ENCODE data around the gene NEUROD6.

Gene NEUROD6
- 0 reads per million in 2 experiments for total RNA-seq

- no peak for DNase-seq (ENCODE audit: low read depth)
These were observed at the start of gene NEUROD6 for GRCh38 chr7:31340603-31341002. Gene NEUROD6, minus strand, starts transcription at chr7:31340726. Its CDS starts 1,458 bp downstream, at chr7:31339268.

- no peak for DNase-seq (ENCODE audit: low read depth)
These were observed 43.9 kb upstream of the NEUROD6 start for GRCh38 chr7:31384466-31384865.

GRCh38 chr7:31382722-31383121 is 42.2 kb upstream of the NEUROD6 start:
- DNase-seq (ENCODE audit: low read depth) = no peak

- no peak for DNase-seq (ENCODE audit: low read depth)
These were observed 33.1 kb upstream of the NEUROD6 start for GRCh38 chr7:31373337-31374289.

- no peak for DNase-seq (ENCODE audit: low read depth)
These were observed 31.9 kb upstream of the NEUROD6 start for GRCh38 chr7:31372231-31372959.

GRCh38 chr7:31371621-31372020 is 31.1 kb upstream of the NEUROD6 start:
- no peak for DNase-seq (ENCODE audit: low read depth)

- DNase-seq (ENCODE audit: low read depth) = no peak
These were observed 30.1 kb upstream of the NEUROD6 start for GRCh38 chr7:31370609-31371008.

- no peak for DNase-seq (ENCODE audit: low read depth)
These were observed 28.1 kb upstream of the NEUROD6 start for GRCh38 chr7:31368620-31369019.

GRCh38 chr7:31363496-31363895 is 23.0 kb upstream of the NEUROD6 start:
- DNase-seq (ENCODE audit: low read depth) = no peak

- no peak for DNase-seq (ENCODE audit: low read depth)
These were observed 22.5 kb upstream of the NEUROD6 start for GRCh38 chr7:31363051-31363450.

GRCh38 chr7:31362401-31362800 is 21.9 kb upstream of the NEUROD6 start:
- no peak for DNase-seq (ENCODE audit: low read depth)

- no peak for DNase-seq (ENCODE audit: low read depth)
These were observed 17.9 kb upstream of the NEUROD6 start for GRCh38 chr7:31358467-31358866.

- no peak for DNase-seq (ENCODE audit: low read depth)
These were observed 4.9 kb upstream of the NEUROD6 start for GRCh38 chr7:31345421-31345820.

- no peak for DNase-seq (ENCODE audit: low read depth)
These were observed 3.2 kb upstream of the NEUROD6 start for GRCh38 chr7:31343516-31344305.

GRCh38 chr7:31341141-31341540 is 615 bp upstream of the NEUROD6 start:
- DNase-seq (ENCODE audit: low read depth) = no peak

- DNase-seq (ENCODE audit: low read depth) = no peak
These were observed 475 bp downstream of the NEUROD6 start for GRCh38 chr7:31340051-31340450.

- DNase-seq (ENCODE audit: low read depth) = no peak
These were observed 1.8 kb downstream of the NEUROD6 start for GRCh38 chr7:31338706-31339105.

- DNase-seq (ENCODE audit: low read depth) = no peak
These were observed 3.4 kb downstream of the NEUROD6 start for GRCh38 chr7:31337002-31337565.

- no peak for DNase-seq (ENCODE audit: low read depth)
These were observed 4.1 kb downstream of the NEUROD6 start for GRCh38 chr7:31336202-31337001.

GRCh38 chr7:31335884-31336201 is 4.7 kb downstream of the NEUROD6 start:
- no peak for DNase-seq (ENCODE audit: low read depth)
